Natural killer cell (primary cell): ENCODE data around the gene GSKIP. TPM values are rescaled to one million over a fixed set of nuclear protein-coding genes. Genes with fewer than 3 reads are reported as not detected.

Source experiments
- ATAC-seq, 3 donors: fragments of 150-1000 bp in 2 of 3; fragments of 200-7000 bp in 1 of 3; cut with Tn5 transposase; 1 replicate in 1 of 3; 2 replicates in 2 of 3; pipeline ENCODE4 v1.10.0; 2021; ENCODE audit warnings: mild to moderate bottlenecking in 2 of 3, moderate library complexity in 2 of 3
- DNase-seq, 2 donors: peaks; one replicate each; pipeline versions ENCODE4 v3.0.0 to v3.0.0-alpha.2; 2013 to 2021; ENCODE audit warnings: mixed read lengths in 1 of 2
- H3K27ac ChIP-seq: one replicate; pipeline ENCODE4 v1.5.1; 2013; ENCODE audit warnings: mild to moderate bottlenecking, low read length
- H3K27me3 ChIP-seq: one replicate; pipeline ENCODE4 v1.6.1; 2013; ENCODE audit warnings: low read length; ENCODE audit not compliant: control insufficient read depth, insufficient read depth
- H3K36me3 ChIP-seq: one replicate; pipeline ENCODE4 v1.6.1; 2013; ENCODE audit warnings: low read length; ENCODE audit not compliant: control insufficient read depth, insufficient read depth
- H3K4me1 ChIP-seq: one replicate; pipeline ENCODE4 v1.6.1; 2013; ENCODE audit warnings: low read length; ENCODE audit not compliant: control insufficient read depth, insufficient read depth
- H3K4me3 ChIP-seq: one replicate; pipeline ENCODE4 v1.5.1; 2013; ENCODE audit warnings: low read length
- H3K9me3 ChIP-seq: one replicate; pipeline ENCODE4 v1.6.1; 2013; ENCODE audit warnings: low read length; ENCODE audit not compliant: control insufficient read depth, insufficient read depth
- H3K27ac Mint-ChIP-seq, 2 donors: one replicate each; pipeline ENCODE4 v1.8.0; 2022; ENCODE audit warnings: mild to moderate bottlenecking in 2 of 2, mixed read lengths in 2 of 2, moderate library complexity in 1 of 2
- H3K27me3 Mint-ChIP-seq, 2 donors: one replicate each; pipeline ENCODE4 v1.8.0; 2022; ENCODE audit warnings: low read depth in 2 of 2, mixed read lengths in 2 of 2
- H3K36me3 Mint-ChIP-seq: one replicate; pipeline ENCODE4 v1.8.0; 2022; ENCODE audit warnings: mixed read lengths
- H3K4me1 Mint-ChIP-seq, 2 donors: one replicate each; pipeline ENCODE4 v1.8.0; 2022; ENCODE audit warnings: mixed read lengths in 2 of 2
- H3K4me3 Mint-ChIP-seq: one replicate; pipeline ENCODE4 v1.8.0; 2022; ENCODE audit warnings: mild to moderate bottlenecking, moderate library complexity, mixed read lengths
- H3K9me3 Mint-ChIP-seq, 2 donors: one replicate each; pipeline ENCODE4 v1.8.0; 2022; ENCODE audit warnings: mixed read lengths in 2 of 2
- WGBS: methylation state at CpG from one replicate; pipeline ENCODE4 v1.1.7; 2013; ENCODE audit warnings: missing lambda C conversion rate; ENCODE audit not compliant: insufficient coverage; 5-methylcytosine and 5-hydroxymethylcytosine counted together
- intact Hi-C: fragments of 100-400 bp; cut with micrococcal nuclease; formaldehyde crosslinking; loops from one replicate; pipeline ENCODE4 v1.14.2; 2022
- total RNA-seq, 4 donors: library from RNA; stranded (reverse); fragments of 120-200 nt in 1 of 4; gene quantifications; one replicate each; pipeline versions ENCODE4 v1.2.3 to v1.2.4, GENCODE V29; 2013 to 2022
- TF ChIP-seq, protein P1 (sequence below): fragments of 200-600 bp; IDR thresholded peaks from one replicate; pipeline ENCODE4 v1.8.0; 2022; ENCODE audit warnings: antibody characterized with exemption

Gene GSKIP
- total RNA-seq, 3 donors from 2014 or later (not counting 1 experiment from before 2014, with no cell fraction given) = 6.6 to 11.8 (median 7.9) TPM

DNA sequence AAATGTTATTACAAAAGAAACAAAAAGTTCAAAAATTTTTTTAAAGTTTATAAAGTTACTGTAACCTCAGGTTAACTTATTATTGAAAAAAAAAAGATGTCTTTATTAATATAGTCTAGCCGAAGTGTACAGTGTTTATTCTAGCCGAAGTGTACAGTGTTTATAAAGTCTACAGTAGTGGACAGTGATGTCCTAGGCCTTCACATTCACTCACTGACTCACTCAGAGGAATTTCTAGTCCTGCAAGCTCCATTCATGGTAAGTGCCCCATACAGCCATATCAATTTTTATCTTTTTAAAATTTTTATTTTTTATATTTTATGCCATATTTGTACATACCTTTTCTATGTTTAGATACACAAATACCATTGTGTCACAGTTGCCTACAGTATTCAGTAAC lies 10.6 kb upstream of the GSKIP start:
- Mint-ChIP-seq H3K36me3 (no peaks in the 10 kb centered on the region), H3K4me3 (no peak overlapping the region), H3K27ac (no peak overlapping the region), H3K27me3 (no peaks in the 10 kb centered on the region), H3K4me1 (peaks cover 13 to 30% of the 10 kb centered on the region in 2 donors), H3K9me3 (no peaks in the 10 kb centered on the region)
- intact Hi-C loops = no loop called here
- Histone ChIP-seq H3K4me1 (no peaks in the 10 kb centered on the region), H3K4me3 (no peak overlapping the region), H3K36me3 (no peaks in the 10 kb centered on the region), H3K9me3 (no peaks in the 10 kb centered on the region), H3K27ac (no peak overlapping the region), H3K27me3 (no peaks in the 10 kb centered on the region)
- DNase-seq = no peak
- no peak for ATAC-seq
- WGBS = 100% methylated on average over 2 of the region's 2 CpGs
- TF ChIP-seq, protein P1, sequence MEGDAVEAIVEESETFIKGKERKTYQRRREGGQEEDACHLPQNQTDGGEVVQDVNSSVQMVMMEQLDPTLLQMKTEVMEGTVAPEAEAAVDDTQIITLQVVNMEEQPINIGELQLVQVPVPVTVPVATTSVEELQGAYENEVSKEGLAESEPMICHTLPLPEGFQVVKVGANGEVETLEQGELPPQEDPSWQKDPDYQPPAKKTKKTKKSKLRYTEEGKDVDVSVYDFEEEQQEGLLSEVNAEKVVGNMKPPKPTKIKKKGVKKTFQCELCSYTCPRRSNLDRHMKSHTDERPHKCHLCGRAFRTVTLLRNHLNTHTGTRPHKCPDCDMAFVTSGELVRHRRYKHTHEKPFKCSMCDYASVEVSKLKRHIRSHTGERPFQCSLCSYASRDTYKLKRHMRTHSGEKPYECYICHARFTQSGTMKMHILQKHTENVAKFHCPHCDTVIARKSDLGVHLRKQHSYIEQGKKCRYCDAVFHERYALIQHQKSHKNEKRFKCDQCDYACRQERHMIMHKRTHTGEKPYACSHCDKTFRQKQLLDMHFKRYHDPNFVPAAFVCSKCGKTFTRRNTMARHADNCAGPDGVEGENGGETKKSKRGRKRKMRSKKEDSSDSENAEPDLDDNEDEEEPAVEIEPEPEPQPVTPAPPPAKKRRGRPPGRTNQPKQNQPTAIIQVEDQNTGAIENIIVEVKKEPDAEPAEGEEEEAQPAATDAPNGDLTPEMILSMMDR = no peak

DNA sequence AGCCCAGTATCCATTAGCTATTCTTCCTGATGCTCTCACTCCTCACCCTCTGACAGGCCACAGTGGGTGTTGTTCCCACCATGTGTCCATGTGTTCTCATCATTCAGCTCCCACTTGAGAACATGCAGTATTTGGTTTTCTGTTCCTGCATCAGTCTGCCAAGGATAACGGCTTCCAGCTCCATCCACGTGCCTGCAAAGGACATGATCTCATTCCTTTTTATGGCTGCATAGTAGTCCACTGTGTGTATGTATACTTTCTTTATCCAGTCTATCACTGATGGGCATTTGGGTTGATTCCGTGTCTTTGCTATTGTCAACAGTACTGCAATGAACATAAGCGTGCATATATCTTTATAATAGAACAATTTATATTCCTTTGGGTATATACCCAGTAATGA lies 9.1 kb upstream of the GSKIP start:
- Histone ChIP-seq H3K4me3 (no peak overlapping the region), H3K36me3 (no peaks in the 10 kb centered on the region), H3K27me3 (no peaks in the 10 kb centered on the region), H3K9me3 (no peaks in the 10 kb centered on the region), H3K4me1 (no peaks in the 10 kb centered on the region), H3K27ac (no peak overlapping the region)
- no peak for ATAC-seq
- H3K27me3 Mint-ChIP-seq = no peaks in the 10 kb centered on the region
- TF ChIP-seq, protein P1 = no peak
- intact Hi-C loops = no loop called here
- no peak overlapping the region for H3K27ac Mint-ChIP-seq
- no peaks in the 10 kb centered on the region for H3K36me3 Mint-ChIP-seq
- no peak overlapping the region for H3K4me3 Mint-ChIP-seq
- peaks cover 9 to 21% of the 10 kb centered on the region in 2 donors for H3K4me1 Mint-ChIP-seq
- no peaks in the 10 kb centered on the region for H3K9me3 Mint-ChIP-seq
- WGBS = 100% methylated on average over 2 of the region's 4 CpGs
- no peak for DNase-seq

DNA sequence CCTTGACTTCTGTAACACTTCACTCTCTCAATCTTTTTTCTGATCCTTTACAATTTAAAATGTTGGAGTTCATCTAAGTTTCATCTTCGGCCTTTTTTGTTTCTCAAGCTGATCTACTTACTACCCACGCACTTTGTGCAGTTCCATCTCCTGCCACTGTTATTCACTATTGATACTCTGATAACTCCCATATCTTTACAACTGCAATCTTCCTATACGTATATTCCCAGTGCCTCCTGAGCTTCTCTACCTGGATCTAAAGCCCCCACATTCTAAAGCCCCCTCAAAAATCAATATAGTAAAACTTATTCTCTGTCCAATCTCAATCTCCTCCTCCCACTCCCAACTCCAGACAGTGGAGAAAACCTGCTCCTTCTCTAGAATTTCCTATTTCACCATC lies 6.1 kb upstream of the GSKIP start:
- H3K27ac ChIP-seq = no peak overlapping the region
- Mint-ChIP-seq H3K4me1 (peaks cover 17 to 42% of the 10 kb centered on the region in 2 donors), H3K4me3 (no peak overlapping the region), H3K27me3 (no peaks in the 10 kb centered on the region), H3K9me3 (no peaks in the 10 kb centered on the region), H3K36me3 (no peaks in the 10 kb centered on the region), H3K27ac (no peak overlapping the region)
- no peaks in the 10 kb centered on the region for H3K9me3 ChIP-seq
- H3K4me1 ChIP-seq = peaks cover 8% of the 10 kb centered on the region
- ATAC-seq = no peak
- no peaks in the 10 kb centered on the region for H3K36me3 ChIP-seq
- WGBS = 97% methylated on average over 3 of the region's 3 CpGs
- intact Hi-C loops = no loop called here
- no peak overlapping the region for H3K4me3 ChIP-seq
- TF ChIP-seq, protein P1 = no peak
- no peaks in the 10 kb centered on the region for H3K27me3 ChIP-seq
- DNase-seq = no peak

DNA sequence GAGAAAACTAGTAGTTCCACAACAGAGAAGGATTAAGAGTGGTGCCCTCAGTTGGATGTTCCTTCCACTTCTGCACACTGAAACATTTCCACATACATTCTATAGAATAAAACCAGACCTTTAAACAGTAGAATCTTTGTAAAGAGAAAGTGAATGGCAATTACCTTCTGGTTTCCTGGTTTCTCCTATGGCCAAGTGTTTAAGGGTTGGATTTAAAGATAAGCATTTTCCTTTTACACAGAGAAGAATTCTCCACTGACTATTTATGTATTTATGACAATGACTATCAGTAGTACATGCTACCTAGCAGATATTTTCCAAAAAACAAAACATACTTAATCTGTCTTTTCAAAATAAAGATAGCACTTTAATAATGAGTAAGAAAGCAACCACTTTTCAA lies 3.4 kb upstream of the GSKIP start:
- Histone ChIP-seq H3K36me3 (no peaks in the 10 kb centered on the region), H3K4me1 (peaks cover 24% of the 10 kb centered on the region), H3K4me3 (no peak overlapping the region), H3K27me3 (no peaks in the 10 kb centered on the region), H3K9me3 (no peaks in the 10 kb centered on the region), H3K27ac (no peak overlapping the region)
- DNase-seq (no peak), ATAC-seq (no peak)
- H3K4me3 Mint-ChIP-seq = no peak overlapping the region
- H3K9me3 Mint-ChIP-seq = no peaks in the 10 kb centered on the region
- intact Hi-C loops = no loop called here
- no peaks in the 10 kb centered on the region for H3K36me3 Mint-ChIP-seq
- TF ChIP-seq, protein P1 = no peak
- no peaks in the 10 kb centered on the region for H3K27me3 Mint-ChIP-seq
- H3K4me1 Mint-ChIP-seq = peaks cover 31 to 53% of the 10 kb centered on the region in 2 donors
- no peak overlapping the region for H3K27ac Mint-ChIP-seq
